Sigmoid colon (tissue), 4 donors: ENCODE results near the gene SF3B2.

ENCODE experiments used
- CTCF ChIP-seq, 4 experiments: fragments of 450-650 bp in 3 of 4; fragments of 200-600 bp in 1 of 4; IDR thresholded peaks; one replicate each; pipeline ENCODE4 v1.5.1; 2016 to 2019; ENCODE audit warnings: antibody characterized with exemption in 4 of 4, mild to moderate bottlenecking in 3 of 4, moderate library complexity in 2 of 4
- POLR2A ChIP-seq, 2 donors: fragments of 450-650 bp; IDR thresholded peaks; one replicate each; pipeline ENCODE4 v1.6.1; 2016; ENCODE audit warnings: antibody characterized with exemption in 2 of 2, mild to moderate bottlenecking in 2 of 2, moderate library complexity in 2 of 2
- POLR2AphosphoS5 ChIP-seq, 4 donors: sonication (generic); formaldehyde crosslinking; IDR thresholded peaks; one replicate each; pipeline ENCODE4 v1.6.1; 2017; ENCODE audit warnings: antibody characterized with exemption in 4 of 4

GRCh38 chr11:66051766-66052663 is at the start of gene SF3B2:
- TF ChIP-seq CTCF (IDR thresholded peaks at IDR 0.05) (no peak), POLR2AphosphoS5 (IDR thresholded peaks at IDR 0.05) (peak; percentile 61 to 87 (median 82)), POLR2A (IDR thresholded peaks at IDR 0.05) (peak; percentile 48 to 50)
